Right lobe of liver (tissue), 4 donors: ENCODE measurements around the gene TRMT44.

Experiments used
- POLR2A ChIP-seq: fragments of 450-650 bp; IDR thresholded peaks from one replicate; pipeline ENCODE4 v1.6.1; 2017; ENCODE audit warnings: antibody characterized with exemption, mild to moderate bottlenecking
- TF ChIP-seq, protein P1 (sequence below), 4 donors: fragments of 200-600 bp in 3 of 4; fragments of 450-650 bp in 1 of 4; IDR thresholded peaks; one replicate each; pipeline versions ENCODE4 v1.5.1 to v1.8.0; 2016 to 2022; ENCODE audit warnings: antibody characterized with exemption in 4 of 4, mild to moderate bottlenecking in 2 of 4
- donor health status: DM: no; HTN: no; CAD: no.
- donor health status: DM: no; HTN: no; CAD: no.
- donor health status: DM: no; HTN: yes; CAD: no.

DNA sequence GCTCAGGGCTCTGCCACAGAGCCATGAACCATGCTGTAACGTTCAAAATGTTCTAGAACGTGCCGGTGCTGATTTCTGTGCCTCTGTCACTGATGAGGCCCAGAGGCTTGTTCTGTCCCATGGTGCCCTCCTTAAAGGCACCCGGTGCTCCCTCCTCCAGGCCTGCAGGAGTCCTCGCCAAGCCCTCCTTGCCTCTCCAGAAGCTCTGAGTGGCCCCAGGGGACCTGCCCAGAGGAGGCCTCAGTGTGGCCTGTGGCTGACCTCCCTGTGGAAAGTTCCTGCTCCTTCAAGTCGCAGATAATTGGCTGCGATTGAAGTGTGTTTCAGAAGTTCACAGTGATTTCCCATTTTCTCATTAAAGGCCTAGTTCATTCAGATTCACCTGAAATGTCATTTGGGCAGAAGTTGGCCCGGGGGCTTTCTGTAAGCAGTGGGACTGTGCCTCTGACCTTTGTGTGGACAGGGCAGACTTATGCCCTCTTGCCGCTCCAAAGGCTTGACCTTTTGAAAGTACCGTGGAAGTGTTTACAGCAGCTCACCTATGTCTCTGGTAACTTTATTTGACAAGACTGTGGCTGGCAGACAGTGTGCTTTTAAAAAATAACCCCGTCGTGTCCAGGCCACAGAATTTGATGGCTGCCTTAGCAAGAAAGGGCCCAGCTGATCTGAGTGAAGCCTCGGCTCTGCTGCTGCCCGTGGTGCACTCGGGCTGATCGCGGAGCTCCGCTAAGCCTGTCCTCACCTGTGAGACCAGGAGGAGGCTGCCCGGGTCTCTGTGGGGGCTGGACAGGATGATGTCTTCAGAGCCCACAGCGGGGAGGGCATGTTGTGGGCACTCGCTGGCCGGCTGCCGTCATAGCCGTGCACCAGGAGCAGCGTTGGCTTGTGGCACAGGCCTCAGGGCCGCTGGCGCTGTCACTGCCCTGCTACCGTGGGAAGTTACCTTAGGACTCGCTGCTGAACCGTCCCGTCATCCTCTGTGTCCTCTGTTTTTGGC, 25.3 kb downstream of the TRMT44 start:
- TF ChIP-seq POLR2A = no peak
- TF ChIP-seq, protein P1, sequence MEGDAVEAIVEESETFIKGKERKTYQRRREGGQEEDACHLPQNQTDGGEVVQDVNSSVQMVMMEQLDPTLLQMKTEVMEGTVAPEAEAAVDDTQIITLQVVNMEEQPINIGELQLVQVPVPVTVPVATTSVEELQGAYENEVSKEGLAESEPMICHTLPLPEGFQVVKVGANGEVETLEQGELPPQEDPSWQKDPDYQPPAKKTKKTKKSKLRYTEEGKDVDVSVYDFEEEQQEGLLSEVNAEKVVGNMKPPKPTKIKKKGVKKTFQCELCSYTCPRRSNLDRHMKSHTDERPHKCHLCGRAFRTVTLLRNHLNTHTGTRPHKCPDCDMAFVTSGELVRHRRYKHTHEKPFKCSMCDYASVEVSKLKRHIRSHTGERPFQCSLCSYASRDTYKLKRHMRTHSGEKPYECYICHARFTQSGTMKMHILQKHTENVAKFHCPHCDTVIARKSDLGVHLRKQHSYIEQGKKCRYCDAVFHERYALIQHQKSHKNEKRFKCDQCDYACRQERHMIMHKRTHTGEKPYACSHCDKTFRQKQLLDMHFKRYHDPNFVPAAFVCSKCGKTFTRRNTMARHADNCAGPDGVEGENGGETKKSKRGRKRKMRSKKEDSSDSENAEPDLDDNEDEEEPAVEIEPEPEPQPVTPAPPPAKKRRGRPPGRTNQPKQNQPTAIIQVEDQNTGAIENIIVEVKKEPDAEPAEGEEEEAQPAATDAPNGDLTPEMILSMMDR (IDR thresholded peaks at IDR 0.05) = no peak
